Neuron (in vitro differentiated cells): ENCODE measurements around the gene ETFA.

Experiments used
- H2AFZ ChIP-seq: one replicate; pipeline ENCODE4 v1.6.1; 2013; ENCODE audit warnings: low read depth, mild to moderate bottlenecking, inconsistent platforms, low read length, moderate library complexity
- H3K27me3 ChIP-seq: one replicate; pipeline ENCODE4 v1.6.1; 2013; ENCODE audit warnings: low read length; ENCODE audit not compliant: insufficient read depth
- H3K36me3 ChIP-seq: one replicate; pipeline ENCODE4 v1.6.1; 2013; ENCODE audit warnings: low read length; ENCODE audit not compliant: insufficient read depth
- H3K4me1 ChIP-seq: one replicate; pipeline ENCODE4 v1.6.1; 2013; ENCODE audit warnings: low read length; ENCODE audit not compliant: insufficient read depth
- H3K4me3 ChIP-seq: 2 replicates; pipeline ENCODE4 v1.5.1; 2013; ENCODE audit warnings: mild to moderate bottlenecking, low read length, moderate library complexity
- H3K9me3 ChIP-seq: one replicate; pipeline ENCODE4 v1.6.1; 2013; ENCODE audit warnings: low read length

The ETFA gene

DNA sequence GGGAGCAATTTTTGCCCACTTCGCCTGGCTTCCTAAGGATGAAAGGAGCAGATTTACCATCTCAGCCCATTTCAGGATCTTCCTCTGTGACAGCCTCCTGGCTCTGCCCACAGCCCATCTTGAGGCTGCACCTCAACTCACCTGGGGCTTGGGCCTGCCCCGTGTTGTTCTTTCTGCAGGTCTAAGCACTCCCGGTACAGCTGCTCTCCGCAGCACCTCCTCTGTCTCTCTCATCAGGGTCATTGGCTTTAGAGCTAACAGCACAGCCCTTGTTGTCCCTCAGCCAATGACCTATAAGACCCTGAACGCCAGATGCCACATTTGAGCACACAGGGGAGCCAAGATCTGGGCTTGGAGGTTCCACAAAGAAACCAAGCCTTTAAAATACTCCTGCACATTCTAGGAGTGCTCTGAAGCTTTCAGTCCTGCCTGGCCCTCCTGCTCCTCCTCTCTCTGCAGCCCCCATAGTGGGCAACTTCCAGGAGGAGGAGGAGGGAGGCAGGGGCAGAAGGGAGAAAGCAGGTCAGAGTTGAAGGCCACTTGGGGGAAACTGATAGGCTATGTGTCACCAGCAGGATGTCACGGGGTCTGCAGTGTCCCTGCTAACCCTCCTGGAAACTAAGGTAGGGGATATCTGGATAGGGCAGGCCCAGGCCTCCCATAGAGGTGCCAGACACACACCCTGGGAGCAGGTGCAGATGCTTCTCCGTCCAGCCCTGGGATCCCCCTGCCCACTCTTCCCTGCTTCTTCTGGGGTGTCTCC is 115.6 kb downstream of the ETFA start:
- H3K4me3 ChIP-seq = no peak overlapping the region
- H3K36me3 ChIP-seq = no peaks in the 10 kb centered on the region
- H3K27me3 ChIP-seq = no peaks in the 10 kb centered on the region
- peaks cover 9% of the 10 kb centered on the region for H3K4me1 ChIP-seq
- H3K9me3 ChIP-seq = no peaks in the 10 kb centered on the region
- H2AFZ ChIP-seq = no peak overlapping the region

DNA sequence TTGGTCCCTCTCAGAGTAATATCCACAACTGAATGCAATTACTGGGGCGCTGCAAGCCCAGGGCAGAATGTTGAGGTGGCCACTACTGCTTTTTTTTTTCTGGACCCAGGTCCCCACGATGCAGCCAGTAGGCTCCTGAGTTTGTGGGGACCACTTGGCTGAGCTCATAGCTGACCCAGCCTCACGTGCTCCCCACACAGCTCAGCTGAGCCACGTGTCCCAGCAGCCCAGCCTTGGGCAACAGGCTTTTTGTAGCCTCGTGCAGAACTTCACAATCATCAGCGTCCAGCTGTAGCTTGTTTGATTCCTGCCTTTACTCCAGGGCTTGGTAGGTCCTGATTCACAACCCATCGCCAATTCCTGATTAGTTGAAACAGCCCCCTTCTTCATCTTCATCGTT is 117.3 kb downstream of the ETFA start:
- no peak overlapping the region for H2AFZ ChIP-seq
- no peaks in the 10 kb centered on the region for H3K9me3 ChIP-seq
- peaks cover 13% of the 10 kb centered on the region for H3K4me1 ChIP-seq
- H3K27me3 ChIP-seq = peaks cover 4% of the 10 kb centered on the region
- H3K4me3 ChIP-seq = no peak overlapping the region
- no peaks in the 10 kb centered on the region for H3K36me3 ChIP-seq

DNA sequence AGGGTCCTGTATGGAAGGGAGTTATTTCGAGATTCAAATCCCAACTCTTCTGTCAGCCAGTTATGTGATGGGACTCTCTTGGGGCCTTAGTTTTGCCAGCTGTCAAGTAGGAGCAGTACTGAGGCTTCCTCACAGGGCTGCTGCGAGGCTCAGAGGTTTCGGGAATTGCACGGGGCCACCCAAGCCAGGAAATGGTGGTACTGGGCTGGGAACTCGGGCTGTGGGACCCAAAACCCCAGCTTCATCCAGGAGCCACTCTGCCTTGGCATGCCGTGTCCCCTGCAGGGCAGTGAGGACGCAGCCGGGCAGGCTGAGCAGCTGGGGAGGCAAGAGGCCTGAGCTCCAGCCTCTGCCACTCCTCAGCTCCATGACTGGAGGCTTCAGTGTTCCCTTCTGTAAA is 118.6 kb downstream of the ETFA start:
- Histone ChIP-seq H3K4me1 (peaks cover 13% of the 10 kb centered on the region), H3K36me3 (no peaks in the 10 kb centered on the region), H3K9me3 (no peaks in the 10 kb centered on the region), H3K27me3 (peaks cover 4% of the 10 kb centered on the region), H3K4me3 (no peak overlapping the region), H2AFZ (no peak overlapping the region)

DNA sequence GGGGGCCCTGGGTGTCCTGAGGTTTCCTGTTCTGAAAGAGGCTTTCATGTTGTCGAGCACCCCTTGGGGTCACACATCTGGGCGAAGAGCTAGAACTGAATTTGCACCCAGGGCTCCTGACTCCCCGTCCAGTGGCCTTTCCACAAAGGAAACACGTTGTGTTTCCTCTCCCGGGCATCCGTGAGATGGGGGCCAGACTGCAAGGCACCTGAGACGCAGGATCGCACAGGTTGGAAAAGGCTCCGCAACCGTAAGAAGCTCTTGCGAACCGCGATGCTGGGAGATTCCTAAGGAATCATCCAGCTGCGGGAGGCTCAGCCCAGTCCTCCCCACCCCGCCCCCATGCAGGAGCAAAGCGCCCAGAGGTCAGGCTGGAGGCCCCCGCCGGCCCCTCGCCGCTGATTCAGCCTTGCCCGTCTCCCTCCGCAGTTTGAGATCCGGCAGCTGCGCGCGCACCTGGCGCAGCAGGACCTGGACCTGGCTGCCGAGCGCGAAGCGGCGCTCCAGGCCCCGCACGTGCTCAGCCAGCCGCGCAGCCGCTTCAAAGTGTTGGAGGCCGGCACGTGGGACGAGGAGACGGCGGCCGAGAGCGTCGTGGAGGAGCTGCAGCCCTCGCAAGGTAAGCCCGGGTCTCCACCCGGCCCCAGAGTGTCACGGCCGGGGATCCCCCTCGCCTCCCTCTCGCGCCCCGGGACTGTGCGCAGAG is 119.6 kb downstream of the ETFA start:
- H2AFZ ChIP-seq = no peak overlapping the region
- H3K36me3 ChIP-seq = no peaks in the 10 kb centered on the region
- H3K27me3 ChIP-seq = peaks cover 4% of the 10 kb centered on the region
- no peak overlapping the region for H3K4me3 ChIP-seq
- H3K9me3 ChIP-seq = no peaks in the 10 kb centered on the region
- H3K4me1 ChIP-seq = peaks cover 10% of the 10 kb centered on the region

DNA sequence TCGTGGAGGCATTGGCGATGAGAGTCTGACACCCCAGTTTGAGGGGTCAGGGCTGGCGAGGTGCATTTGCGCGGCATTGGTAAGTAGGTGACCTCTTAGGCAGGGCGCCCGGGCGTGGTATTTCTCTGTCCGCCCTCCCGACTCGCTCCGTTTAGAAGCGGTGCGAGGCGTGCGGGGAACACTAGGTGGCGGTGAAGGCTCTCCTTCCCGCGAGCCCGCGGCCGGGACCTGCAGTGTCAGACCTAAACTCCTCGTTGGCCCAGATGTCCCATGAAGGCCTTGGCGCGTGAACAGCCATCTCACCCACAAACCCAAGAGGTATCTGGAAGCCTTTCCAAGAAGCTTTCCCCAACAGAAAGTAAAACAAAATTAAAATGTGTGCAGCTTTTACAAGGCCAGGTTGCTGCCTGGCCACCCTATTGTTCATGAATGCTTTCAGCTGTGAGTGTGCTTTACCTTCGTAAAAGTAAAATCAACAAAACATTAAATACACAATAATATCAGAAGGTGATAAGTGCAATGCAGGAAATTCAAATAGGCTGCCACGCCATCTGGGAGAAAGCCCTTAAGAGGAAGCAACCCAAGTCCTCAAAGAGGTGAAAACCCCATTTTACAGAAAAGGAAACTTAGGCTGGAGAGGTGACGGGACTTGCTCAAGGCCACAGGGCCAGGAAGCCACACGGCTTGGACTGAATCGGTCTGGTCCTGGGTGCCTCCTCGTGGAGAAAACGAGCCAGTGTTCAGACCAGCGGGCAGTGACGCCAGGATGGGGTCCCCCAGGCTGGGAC is 120.3 kb downstream of the ETFA start:
- Histone ChIP-seq H3K9me3 (no peaks in the 10 kb centered on the region), H2AFZ (peak overlapping the region; percentile 52), H3K27me3 (peaks cover 4% of the 10 kb centered on the region), H3K4me1 (peaks cover 4% of the 10 kb centered on the region), H3K4me3 (no peak overlapping the region), H3K36me3 (no peaks in the 10 kb centered on the region)

DNA sequence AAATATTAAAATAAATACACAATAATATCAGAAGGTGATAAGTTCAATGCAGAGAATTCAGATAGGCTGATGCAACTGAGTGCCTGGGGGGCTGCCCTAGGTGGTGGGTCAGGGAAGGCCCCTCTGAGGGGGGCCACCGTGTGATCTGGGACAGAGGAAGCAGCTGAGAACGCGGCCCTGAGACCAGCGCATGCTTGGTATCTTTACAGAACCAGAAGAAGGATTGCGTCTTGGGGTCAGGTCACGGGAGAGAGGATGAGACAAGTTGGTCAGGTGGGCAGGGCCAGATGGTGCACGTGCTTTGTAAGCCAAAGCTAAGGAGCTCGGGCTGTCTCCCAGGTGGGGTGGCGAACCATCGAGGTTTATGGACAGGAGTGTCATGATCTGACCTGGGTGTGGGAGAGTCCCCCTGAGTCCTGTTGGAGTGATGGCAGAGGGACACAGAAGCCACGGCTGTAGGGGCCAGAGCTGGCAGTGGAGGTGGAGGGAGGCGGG is 121.2 kb downstream of the ETFA start:
- Histone ChIP-seq H3K4me3 (no peak overlapping the region), H2AFZ (no peak overlapping the region), H3K4me1 (peaks cover 4% of the 10 kb centered on the region), H3K9me3 (no peaks in the 10 kb centered on the region), H3K27me3 (peaks cover 4% of the 10 kb centered on the region), H3K36me3 (no peaks in the 10 kb centered on the region)

DNA sequence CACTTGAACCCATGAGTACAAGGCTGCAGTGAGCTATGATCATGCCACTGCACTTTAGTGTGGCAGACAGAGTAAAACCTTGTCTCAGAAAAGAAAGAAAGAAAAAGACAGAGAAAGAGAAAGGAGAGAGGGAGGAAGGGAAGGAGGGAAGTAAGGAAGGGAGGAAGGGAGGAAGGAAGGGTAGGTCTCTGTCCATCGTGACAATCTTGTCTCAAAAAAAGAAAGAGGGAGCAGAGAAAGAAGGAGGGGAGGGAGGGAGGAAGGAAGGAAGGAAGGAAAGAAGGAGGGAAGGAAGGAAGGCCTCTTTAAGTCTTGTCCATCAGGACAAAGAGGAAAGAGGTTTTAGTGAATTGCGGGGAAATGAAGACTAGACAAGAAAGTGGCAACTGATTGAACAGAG is 122.2 kb downstream of the ETFA start:
- no peak overlapping the region for H3K4me3 ChIP-seq
- H2AFZ ChIP-seq = no peak overlapping the region
- peaks cover 11% of the 10 kb centered on the region for H3K4me1 ChIP-seq
- H3K9me3 ChIP-seq = no peaks in the 10 kb centered on the region
- peaks cover 4% of the 10 kb centered on the region for H3K27me3 ChIP-seq
- no peaks in the 10 kb centered on the region for H3K36me3 ChIP-seq

DNA sequence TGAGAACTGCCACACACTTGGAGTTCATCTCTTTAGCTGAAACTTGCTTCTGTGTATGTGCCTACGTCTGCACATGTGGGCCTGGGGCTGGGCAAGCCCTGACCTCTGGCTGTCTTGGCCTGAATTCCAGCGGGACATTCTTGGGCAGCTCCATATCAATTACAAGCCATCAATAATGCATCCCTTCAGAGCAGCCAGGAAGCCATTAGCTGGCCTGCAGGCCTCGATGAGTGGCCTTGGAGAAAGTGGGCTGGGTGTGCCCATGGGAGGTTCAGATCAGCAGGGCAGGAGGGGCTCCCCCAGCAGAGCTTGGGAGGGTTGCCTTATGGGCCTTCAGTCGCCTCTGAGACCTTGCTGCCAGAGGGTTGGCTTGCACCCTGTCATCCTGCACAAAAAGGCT is 124.1 kb downstream of the ETFA start:
- H2AFZ ChIP-seq = no peak overlapping the region
- H3K9me3 ChIP-seq = no peaks in the 10 kb centered on the region
- H3K36me3 ChIP-seq = no peaks in the 10 kb centered on the region
- H3K4me1 ChIP-seq = peaks cover 19% of the 10 kb centered on the region
- H3K4me3 ChIP-seq = no peak overlapping the region
- H3K27me3 ChIP-seq = peaks cover 4% of the 10 kb centered on the region

DNA sequence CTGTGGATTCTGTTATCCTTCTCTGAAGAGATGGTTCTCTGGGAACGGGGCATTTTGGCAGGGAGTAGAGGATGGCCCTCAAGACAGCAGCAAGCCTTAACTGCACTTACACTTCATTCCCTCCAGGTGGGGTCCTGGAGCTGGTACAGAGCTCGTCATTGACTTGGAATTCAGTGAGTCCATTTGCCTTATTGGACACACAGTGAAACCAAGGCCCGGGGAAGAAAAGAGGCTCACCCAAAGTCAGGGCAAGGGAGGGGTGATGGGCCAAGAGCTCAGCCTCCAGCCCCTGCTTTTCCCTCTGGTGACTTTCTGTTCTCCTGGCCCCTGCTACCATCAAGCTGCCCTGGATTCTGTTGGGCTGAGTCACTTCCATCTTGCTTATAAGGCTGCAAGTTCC is 125.6 kb downstream of the ETFA start:
- H3K27me3 ChIP-seq = peaks cover 4% of the 10 kb centered on the region
- H3K36me3 ChIP-seq = no peaks in the 10 kb centered on the region
- H3K9me3 ChIP-seq = no peaks in the 10 kb centered on the region
- peaks cover 19% of the 10 kb centered on the region for H3K4me1 ChIP-seq
- no peak overlapping the region for H2AFZ ChIP-seq
- no peak overlapping the region for H3K4me3 ChIP-seq

DNA sequence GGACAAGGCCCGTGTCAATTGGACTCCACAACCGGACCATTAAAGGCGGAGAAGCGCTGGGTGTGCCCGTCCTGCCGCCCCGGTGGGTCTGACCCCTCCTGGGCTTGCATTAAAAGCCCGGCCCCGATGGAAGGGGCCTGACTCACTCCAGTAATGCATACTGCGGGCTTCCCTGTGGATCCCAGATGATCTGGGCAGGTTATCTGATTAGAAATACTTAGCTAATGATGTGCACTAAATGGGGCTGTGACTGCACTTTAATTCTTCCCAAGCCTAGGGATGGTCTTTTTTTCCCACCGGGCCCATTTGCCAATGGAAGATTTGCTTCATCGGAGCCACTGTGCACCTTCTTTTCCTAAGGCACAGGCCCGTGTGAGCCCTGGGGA is 126.6 kb downstream of the ETFA start:
- H3K36me3 ChIP-seq = no peaks in the 10 kb centered on the region
- H3K9me3 ChIP-seq = no peaks in the 10 kb centered on the region
- peaks cover 14% of the 10 kb centered on the region for H3K4me1 ChIP-seq
- no peaks in the 10 kb centered on the region for H3K27me3 ChIP-seq
- no peak overlapping the region for H2AFZ ChIP-seq
- no peak overlapping the region for H3K4me3 ChIP-seq

DNA sequence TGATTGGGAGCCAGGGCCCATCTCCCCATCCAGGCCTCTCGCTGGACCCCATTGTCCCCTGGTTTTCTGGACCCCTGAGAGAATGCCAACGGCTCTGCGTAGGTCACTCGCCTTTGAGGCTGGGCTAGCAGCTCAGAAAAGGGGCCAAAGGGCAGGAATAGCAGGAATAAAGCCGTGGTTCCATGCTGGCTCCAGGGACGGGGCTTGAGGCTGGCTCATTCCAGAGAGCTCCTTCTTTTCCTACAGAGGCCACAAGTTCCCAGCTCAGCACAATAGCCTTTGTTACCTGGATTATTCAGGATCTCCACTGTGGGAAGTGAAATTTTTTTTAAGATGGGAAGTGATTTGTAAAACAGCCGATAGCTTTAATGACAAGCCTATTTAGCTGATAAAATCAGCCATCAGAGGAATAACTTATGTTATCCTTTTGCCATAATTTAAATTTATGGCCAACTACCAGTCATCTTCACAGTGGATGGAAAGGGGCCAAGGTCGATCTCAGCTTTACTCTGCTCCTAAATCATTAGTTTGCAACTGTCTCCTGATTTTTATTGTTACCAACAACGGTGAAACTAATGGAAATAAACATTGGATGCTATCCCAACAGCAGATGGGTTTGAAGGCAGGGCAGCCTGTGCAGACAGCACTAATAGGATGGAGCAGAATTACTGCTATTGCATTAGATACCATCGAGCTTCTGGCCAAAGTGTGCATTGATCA is 127.2 kb downstream of the ETFA start:
- H3K36me3 ChIP-seq = no peaks in the 10 kb centered on the region
- H3K4me3 ChIP-seq = no peak overlapping the region
- peak overlapping the region; percentile 9 for H2AFZ ChIP-seq
- H3K27me3 ChIP-seq = no peaks in the 10 kb centered on the region
- no peaks in the 10 kb centered on the region for H3K9me3 ChIP-seq
- peaks cover 14% of the 10 kb centered on the region for H3K4me1 ChIP-seq

DNA sequence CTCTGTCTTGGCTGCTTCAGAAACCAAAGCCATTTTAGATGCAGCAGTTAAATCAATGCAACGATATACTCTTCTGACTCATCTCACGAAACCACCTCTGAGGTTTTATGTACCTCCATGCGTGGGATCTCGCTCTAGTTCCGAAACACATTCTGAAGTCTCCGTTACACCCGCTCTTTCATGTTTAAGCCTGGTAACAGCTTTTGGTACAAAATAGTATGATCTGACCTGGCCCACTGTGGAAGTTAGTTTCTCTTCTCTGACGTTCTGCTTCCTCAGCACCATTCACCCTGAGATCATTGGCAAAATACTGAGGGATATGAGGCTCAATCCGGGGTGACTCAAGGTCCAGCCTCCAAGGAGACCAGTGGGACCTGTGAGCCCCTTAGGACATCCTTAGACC is 129.6 kb downstream of the ETFA start:
- Histone ChIP-seq H3K4me1 (peaks cover 14% of the 10 kb centered on the region), H3K36me3 (no peaks in the 10 kb centered on the region), H3K9me3 (no peaks in the 10 kb centered on the region), H3K4me3 (no peak overlapping the region), H3K27me3 (no peaks in the 10 kb centered on the region), H2AFZ (no peak overlapping the region)
